Muscle layer of duodenum (tissue), 2 donors: ENCODE measurements around the gene SAPCD2.

ENCODE experiments used
- H3K27ac ChIP-seq: one replicate; pipeline ENCODE4 v1.7.0; 2013; ENCODE audit warnings: mild to moderate bottlenecking, low read length
- H3K27me3 ChIP-seq: one replicate; pipeline ENCODE4 v1.7.0; 2013; ENCODE audit warnings: low read depth, mild to moderate bottlenecking, control low read depth, low read length
- H3K36me3 ChIP-seq, 2 donors: one replicate each; pipeline ENCODE4 v1.7.0; 2013; ENCODE audit warnings: low read length in 2 of 2, control low read depth in 1 of 2, mild to moderate bottlenecking in 1 of 2; ENCODE audit not compliant: insufficient read depth in 2 of 2, control insufficient read depth in 1 of 2
- H3K4me1 ChIP-seq, 2 donors: one replicate each; pipeline ENCODE4 v1.7.0; 2013; ENCODE audit warnings: low read length in 2 of 2, mild to moderate bottlenecking in 2 of 2, control low read depth in 1 of 2, moderate library complexity in 1 of 2; ENCODE audit not compliant: insufficient read depth in 2 of 2, control insufficient read depth in 1 of 2
- H3K4me3 ChIP-seq, 2 donors: one replicate each; pipeline ENCODE4 v1.7.0; 2013; ENCODE audit warnings: low read length in 2 of 2, low read depth in 1 of 2, mild to moderate bottlenecking in 1 of 2
- H3K9me3 ChIP-seq, 2 donors: one replicate each; pipeline ENCODE4 v1.7.0; 2013; ENCODE audit warnings: low read length in 2 of 2, control low read depth in 1 of 2, mild to moderate bottlenecking in 1 of 2; ENCODE audit not compliant: control insufficient read depth in 1 of 2
- donor health status: healthy.

Gene SAPCD2

DNA sequence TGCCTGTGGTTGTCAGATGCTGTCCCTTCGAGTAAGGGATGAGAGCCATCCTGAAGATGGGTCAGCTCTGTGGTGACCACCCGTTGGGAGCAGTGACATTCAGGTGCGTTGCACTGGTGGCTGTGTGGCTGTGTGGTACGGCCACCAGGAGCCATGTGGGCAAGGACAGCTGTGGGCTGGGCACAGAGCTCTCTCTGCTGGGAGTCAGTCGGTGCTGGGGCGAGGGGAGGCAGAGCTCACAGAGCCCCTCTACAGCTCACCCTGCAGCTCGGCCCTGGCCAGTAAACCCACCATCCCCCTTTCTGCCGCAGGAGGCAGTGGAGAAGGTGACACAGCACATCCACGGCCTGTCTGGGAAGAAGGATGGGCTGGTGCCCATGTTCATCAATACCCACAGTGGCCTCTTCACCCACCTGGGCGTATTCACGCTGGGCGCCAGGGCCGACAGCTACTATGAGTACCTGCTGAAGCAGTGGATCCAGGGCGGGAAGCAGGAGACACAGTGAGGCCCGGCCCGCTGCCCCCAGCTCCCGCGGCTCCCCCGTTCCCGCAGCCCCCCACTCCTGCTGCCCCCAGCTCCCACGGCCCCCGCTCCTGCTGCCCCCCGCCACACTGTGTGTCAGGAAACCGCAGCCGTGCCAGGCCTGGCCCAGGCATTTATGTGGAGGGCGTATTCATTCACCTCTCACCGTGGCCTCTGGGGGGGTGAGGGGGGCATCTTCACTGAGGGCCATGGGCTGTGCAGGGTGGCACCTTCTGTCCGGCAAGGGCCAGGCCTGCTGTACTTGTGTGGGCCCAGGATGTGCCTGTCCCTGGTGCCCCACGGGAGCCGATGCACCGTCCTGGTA lies 35.7 kb upstream of the SAPCD2 start:
- Histone ChIP-seq H3K4me3 (no peak overlapping the region), H3K4me1 (no peaks in the 10 kb centered on the region), H3K36me3 (peaks cover 25 to 89% of the 10 kb centered on the region in 2 donors), H3K27ac (no peak overlapping the region), H3K27me3 (no peaks in the 10 kb centered on the region), H3K9me3 (no peaks in the 10 kb centered on the region)

DNA sequence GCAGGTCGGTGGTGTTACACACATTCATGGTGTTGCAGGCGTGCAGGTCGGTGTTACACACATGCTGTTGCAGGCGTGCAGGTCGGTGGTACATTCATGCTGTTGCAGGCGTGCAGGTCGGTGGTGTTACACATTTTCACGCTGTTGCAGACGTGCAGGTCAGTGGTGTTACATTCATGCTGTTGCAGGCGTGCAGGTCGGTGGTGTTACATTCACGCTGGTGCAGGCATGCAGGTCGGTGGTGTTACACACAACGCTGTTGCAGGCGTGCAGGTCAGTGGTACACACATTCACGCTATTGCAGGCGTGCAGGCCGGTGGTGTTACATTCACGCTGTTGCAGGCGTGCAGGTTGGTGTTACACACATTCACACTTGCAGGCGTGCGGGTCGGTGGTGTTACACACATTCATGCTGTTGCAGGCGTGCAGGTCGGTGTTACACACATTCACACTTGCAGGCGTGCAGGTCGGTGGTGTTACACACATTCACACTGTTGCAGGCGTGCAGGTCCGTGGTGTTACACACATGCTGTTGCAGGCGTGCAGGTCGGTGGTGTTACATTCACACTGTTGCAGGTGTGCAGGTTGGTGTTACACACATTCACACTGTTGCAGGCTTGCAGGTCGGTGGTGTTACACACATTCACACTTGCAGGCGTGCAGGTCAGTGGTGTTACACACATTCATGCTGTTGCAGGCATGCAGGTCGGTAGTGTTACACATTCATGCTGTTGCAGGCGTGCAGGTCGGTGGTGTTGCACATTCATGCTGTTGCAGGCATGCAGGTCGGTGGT lies 33.0 kb upstream of the SAPCD2 start:
- H3K36me3 ChIP-seq, result peaks cover 41 to 93% of the 10 kb centered on the region in 2 donors
- H3K27ac ChIP-seq, result no peak overlapping the region

DNA sequence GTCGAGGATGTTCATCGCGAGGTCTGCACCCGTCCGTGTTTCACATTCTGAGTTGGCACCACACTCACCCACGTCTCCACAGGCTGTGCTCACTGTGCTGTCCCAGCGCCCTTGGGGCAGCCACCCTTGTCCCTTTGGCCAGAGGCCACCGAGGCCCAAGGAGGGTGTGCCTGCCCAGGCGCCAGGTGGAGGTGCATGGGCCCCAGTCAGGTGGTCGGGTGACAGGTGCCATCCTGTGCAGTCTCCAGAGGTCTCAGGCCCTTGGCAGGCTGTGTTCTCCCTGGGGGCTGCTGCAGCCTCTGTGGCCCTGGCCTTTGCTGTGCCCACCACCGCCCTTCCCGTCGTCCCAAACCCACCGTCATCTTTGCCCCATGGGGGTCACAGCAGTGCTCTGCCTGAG lies 28.9 kb upstream of the SAPCD2 start:
- H3K36me3 ChIP-seq, result peaks cover 59 to 86% of the 10 kb centered on the region in 2 donors
- no peak overlapping the region for H3K4me3 ChIP-seq
- H3K27me3 ChIP-seq, result no peaks in the 10 kb centered on the region
- H3K27ac ChIP-seq, result no peak overlapping the region
- H3K9me3 ChIP-seq, result no peaks in the 10 kb centered on the region
- no peaks in the 10 kb centered on the region for H3K4me1 ChIP-seq

More for the DNA sequence above, 33.0 kb upstream of the SAPCD2 start:
- no peaks in the 10 kb centered on the region for H3K27me3 ChIP-seq
- no peak overlapping the region for H3K4me3 ChIP-seq
- H3K9me3 ChIP-seq, result no peaks in the 10 kb centered on the region
- no peaks in the 10 kb centered on the region for H3K4me1 ChIP-seq

DNA sequence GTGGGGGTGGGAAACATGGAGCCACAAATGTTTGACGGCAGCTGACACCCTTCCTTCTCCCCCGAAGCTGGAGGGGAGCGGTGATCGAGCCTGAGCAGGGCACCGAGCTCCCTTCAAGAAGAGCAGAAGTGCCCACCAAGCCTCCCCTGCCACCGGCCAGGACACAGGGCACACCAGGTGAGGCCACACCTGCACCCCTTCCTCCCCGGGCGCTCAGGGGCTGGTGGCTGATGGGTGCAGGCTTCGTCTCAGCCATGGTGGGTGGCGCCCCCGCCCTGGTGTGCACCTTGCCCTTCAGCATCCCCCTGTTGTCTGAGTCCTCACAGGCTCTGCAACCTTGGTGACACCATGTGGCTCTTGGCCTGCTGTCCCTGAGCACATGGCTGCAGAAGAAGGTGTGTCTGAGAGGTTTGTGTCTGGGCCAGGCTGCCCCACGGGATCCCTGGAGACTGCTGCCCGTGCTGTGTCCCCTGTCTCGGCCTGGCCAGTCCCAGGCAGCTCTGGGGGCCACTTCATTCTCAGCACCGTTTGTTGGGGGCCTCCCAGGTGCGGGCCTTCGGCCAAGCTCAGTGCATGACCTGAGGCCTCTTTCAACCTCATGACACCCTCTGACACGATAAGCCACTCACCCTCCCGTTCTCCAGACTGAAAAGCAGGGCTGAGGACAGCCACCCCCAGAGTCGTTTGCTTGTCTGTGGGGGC lies 27.6 kb upstream of the SAPCD2 start:
- H3K9me3 ChIP-seq, result no peaks in the 10 kb centered on the region
- H3K4me1 ChIP-seq, result no peaks in the 10 kb centered on the region
- H3K36me3 ChIP-seq, result peaks cover 48 to 78% of the 10 kb centered on the region in 2 donors
- no peaks in the 10 kb centered on the region for H3K27me3 ChIP-seq
- H3K4me3 ChIP-seq, result no peak overlapping the region
- no peak overlapping the region for H3K27ac ChIP-seq

DNA sequence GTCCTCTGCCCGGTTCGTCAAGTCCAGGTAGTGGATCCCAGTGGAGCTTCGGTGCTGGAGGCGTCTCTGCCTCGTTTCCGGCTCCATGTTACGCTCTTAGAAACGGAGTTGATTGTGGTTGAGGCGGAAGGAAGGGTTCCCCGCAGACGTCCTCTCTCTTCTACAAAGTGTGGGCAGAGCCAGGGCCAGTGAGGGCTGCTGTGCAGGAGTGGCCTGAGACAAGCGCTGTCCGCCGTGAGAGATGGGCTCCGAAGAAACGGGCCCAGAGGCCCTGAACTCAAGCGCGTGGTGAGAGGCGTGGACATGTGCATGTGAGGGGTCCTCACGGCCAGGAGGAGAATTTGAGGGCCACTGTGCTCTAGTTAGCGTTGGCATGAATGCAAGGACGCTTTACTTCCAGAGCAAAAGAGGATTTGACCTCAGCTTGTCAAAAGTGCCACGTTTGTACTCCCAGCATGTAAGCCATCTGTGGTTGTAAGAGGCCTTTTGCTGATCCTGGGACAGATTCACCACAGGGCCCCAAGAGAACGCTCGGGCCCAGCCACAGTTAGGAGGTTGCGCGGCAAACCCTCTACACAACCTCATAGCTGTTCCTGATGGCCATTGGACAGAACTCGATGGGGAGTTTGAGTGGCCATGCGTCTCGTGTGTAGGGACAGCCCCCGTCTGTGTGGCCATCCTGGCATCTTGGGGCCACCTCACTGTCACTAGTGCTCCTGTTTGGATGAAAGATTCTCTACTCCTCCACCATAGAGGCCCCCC lies 26.6 kb upstream of the SAPCD2 start:
- Histone ChIP-seq H3K36me3 (peaks cover 45 to 75% of the 10 kb centered on the region in 2 donors), H3K27me3 (no peaks in the 10 kb centered on the region), H3K4me1 (no peaks in the 10 kb centered on the region), H3K27ac (no peak overlapping the region), H3K9me3 (no peaks in the 10 kb centered on the region), H3K4me3 (no peak overlapping the region)

DNA sequence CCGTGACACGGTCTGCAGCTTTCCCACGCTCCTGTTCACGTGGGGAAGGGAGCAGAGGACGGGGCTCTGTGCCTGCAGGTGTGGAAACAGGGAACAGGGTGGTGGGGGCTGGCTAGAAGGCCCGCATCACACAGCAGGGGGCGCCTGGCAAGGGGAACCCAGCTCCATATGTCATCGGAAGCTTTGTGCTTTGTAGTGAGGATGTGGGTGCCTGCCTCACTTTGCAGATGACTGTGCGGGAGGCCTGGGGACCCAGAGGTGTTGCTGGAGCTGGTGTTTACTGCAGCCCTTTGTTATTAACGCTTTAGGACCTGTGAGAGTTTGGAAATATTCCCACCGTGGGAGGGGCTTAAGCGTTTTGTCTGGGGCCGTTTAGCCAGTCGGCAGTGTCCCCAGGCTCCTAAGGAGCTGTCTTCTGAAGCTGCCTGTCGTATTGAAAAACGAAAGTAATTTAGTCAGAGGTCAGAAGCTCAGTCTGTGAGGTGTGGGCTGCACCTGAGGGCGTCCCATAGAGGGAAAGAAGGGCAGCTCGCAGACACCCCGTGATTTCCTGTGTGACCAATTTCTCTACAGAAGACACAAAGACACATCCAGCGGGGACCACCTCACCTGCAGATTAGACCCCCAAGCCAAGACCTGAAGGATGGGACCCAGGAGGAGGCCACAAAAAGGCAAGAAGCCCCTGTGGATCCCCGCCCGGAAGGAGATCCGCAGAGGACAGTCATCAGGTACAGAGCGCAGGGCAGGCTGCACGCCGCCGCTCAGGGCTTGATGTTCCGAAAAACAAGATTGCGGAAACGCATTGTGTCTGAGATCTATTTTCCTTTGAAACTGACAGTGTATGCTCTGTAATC lies 25.5 kb upstream of the SAPCD2 start:
- Histone ChIP-seq H3K4me3 (no peak overlapping the region), H3K9me3 (no peaks in the 10 kb centered on the region), H3K27me3 (no peaks in the 10 kb centered on the region), H3K36me3 (peaks cover 36 to 67% of the 10 kb centered on the region in 2 donors), H3K4me1 (no peaks in the 10 kb centered on the region), H3K27ac (peak overlapping the region; percentile 51)

DNA sequence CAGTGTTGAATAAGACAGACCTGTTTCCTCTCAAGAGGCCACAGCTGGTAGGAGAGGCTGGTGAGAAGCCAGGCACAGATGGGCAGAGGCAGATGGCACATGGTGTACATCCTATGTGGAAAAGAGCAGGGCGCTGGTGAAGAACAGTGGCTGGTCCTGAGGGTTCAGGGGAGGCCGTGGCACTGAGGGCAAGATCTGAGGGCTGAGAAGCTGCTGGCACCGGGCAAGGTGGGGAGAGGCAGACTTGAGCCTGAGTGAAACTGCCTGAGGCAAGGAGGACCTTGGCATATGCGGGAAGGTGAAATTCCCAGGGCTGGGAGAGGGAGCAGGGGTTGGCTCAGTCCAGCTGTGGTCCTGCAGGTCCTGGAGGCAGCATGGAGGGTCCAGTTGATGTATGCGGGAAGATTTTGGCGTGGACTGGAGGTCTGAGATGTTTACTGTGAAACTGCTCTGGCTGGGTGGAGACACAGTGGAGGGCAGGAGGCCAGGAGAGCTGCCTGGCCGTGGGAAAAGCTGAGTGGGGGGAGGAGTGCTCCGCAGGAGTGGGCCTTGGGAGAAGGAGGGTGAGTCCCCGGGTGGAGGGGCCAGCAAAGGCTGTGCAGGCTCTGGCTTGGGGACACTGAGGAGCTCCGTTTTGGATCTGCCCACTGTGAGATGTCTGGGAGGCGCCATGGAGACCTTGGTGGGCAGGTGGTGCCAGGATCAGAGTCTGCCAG lies 19.0 kb upstream of the SAPCD2 start:
- H3K9me3 ChIP-seq, result no peaks in the 10 kb centered on the region
- peaks cover 4 to 28% of the 10 kb centered on the region in 2 donors for H3K36me3 ChIP-seq
- H3K27me3 ChIP-seq, result no peaks in the 10 kb centered on the region
- no peak overlapping the region for H3K27ac ChIP-seq
- peaks cover 4 to 15% of the 10 kb centered on the region in 2 donors for H3K4me1 ChIP-seq
- H3K4me3 ChIP-seq, result no peak overlapping the region

DNA sequence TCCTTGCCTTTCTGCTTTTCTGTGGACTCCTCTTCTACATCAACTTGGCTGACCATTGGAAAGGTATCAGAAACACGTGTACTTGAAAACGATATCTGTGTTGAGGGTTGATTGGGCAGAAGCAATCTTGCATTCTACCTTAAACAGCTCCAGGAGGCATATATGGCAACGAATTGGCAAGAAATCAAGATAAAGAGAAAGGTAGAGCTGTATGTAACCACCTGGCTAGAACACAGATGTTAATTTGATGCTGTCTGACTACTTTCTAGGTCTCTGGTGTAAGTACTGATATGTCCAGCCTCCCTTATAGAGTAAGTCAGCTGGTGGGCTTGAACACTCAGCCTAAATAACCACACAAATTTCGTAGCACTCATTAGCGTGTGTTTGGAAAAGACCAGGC lies 17.8 kb upstream of the SAPCD2 start:
- Histone ChIP-seq H3K27ac (no peak overlapping the region), H3K9me3 (no peaks in the 10 kb centered on the region), H3K4me1 (peaks cover 4 to 15% of the 10 kb centered on the region in 2 donors), H3K36me3 (peaks cover 4 to 28% of the 10 kb centered on the region in 2 donors), H3K27me3 (no peaks in the 10 kb centered on the region), H3K4me3 (peak overlapping the region in 1 of 2 donors; percentile 90)

DNA sequence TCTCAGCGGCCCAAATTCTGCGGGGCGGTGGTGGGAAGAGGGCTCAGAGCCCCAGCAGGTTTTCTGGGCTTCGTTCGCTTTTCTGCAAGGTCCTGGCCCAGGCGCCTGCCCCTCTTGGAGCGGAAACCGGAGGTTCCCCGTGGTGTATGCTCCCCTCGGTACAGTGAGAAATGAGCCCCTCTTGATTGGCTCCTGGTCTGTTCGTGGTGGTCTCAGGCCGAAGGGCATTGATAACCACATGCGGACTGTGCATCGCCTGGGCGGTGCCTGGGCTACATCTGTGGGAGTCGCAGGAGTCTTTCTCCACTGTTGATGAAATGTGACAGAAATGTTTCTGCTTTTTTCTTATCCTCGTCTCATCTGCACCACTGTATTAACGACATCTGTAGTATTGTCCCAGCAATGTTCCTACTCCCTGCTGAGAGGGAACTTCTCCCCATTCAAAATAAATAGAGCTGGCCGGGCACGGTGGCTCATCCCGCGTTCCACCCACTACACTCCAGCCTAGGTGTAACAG lies 17.1 kb upstream of the SAPCD2 start:
- peak overlapping the region; percentile 51 for H3K27ac ChIP-seq
- peak overlapping the region; percentile 78 to 90 for H3K4me3 ChIP-seq
- no peaks in the 10 kb centered on the region for H3K9me3 ChIP-seq
- H3K36me3 ChIP-seq, result peaks cover 0 to 25% of the 10 kb centered on the region in 2 donors
- H3K4me1 ChIP-seq, result peaks cover 4 to 15% of the 10 kb centered on the region in 2 donors
- no peaks in the 10 kb centered on the region for H3K27me3 ChIP-seq
